Stimulated activated CD8-positive, alpha-beta memory T cell treated with anti-CD3 and anti-CD28 coated beads, Interleukin-15, amount 100 ng/mL, for 48 hours (primary cell): ENCODE data around the gene GIMAP7.
"Not testable (repeated sequence)": the region's sequence is repeated elsewhere in the genome, so short reads cannot be mapped to it uniquely, and the experiment has no call there.

ENCODE experiments used
- DNase-seq, 2 donors: peaks; one replicate each; pipeline ENCODE4 v3.0.0-alpha.2; 2020; ENCODE audit warnings: low read depth in 2 of 2

GIMAP7 gene

DNA sequence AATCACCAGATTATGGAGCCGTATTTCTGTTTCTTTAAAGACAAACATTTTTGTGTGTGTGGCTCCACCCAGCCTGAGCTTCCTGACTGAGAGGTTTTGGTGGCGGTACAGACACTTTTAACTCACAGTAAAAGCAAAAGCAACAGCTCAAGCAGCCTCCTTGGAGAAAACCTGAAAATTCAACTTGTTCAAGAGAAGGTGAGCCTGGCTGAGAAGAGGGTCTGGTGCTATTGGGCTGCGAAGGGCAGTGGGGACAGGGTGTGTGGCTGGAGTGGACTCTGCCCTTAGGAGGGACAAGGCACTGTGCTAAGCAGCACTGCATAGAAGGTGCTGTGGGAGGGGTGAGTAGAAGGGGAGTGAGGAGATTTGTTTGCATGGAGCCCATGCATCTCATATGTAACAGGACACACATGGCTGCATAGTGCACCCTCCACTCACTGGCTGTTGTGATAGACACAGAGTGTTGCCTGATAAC lies at the start of gene GIMAP7:
Gene GIMAP7, plus strand, starts transcription at position 125 of the 475 bp plus-strand sequence. CDS start 5,103 bp downstream, outside the sequence.
- no peak for DNase-seq

DNA sequence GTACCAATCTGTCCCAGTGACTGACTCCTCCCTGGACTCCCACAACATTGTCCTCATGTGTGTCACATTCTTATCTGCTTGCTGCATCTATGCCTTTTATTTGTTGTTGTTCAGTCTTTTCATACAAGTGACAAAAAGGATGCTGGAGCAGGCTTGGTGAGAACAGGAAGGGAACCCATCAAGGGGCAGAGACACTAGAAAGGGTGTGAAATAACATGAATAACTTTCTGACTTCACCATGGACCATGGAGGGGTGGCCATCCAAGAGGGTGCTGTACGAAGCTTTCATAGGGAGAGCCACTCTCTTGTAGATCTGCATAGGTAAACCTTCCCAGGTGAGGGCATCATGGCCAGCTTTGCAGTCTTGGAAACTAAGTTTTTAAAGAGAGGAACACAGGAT lies 49.7 kb upstream of the GIMAP7 start:
- no peak for DNase-seq

DNA sequence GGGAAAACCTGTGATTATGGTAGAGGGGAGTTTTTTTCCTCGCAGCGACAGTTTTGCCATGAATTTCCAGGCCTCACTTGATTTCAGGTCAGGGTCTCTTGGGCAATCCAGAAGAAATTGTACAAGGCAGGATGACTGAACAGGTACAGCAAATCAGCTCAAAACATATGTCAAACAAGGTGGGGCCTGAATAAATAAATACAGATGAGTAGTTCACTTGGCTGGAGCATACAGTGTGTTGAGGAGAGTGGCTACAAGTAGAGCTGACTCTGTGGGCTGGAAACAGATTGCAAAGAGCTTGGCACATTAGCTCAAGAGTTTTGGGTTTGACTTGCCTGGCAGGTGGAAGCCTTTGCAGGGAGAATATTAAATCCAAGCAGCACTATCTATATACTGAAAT lies 49.3 kb upstream of the GIMAP7 start:
- DNase-seq: no peak

DNA sequence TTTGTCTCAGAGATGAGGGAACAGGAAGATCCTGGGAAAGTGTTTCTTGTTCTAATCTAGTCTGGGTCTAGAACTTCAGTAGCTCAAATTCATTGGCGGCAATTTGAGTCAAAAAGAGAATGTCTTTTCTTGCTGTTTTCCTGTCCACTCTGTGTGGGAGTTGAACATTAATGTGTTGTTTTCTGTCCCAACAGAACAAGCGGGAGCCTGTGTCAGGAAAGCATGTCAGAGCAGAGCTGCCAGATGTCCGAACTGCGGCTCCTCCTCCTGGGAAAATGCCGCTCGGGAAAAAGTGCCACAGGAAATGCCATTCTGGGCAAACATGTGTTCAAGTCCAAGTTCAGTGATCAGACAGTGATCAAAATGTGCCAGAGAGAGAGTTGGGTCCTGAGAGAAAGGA lies 48.2 kb upstream of the GIMAP7 start:
- no peak for DNase-seq

DNA sequence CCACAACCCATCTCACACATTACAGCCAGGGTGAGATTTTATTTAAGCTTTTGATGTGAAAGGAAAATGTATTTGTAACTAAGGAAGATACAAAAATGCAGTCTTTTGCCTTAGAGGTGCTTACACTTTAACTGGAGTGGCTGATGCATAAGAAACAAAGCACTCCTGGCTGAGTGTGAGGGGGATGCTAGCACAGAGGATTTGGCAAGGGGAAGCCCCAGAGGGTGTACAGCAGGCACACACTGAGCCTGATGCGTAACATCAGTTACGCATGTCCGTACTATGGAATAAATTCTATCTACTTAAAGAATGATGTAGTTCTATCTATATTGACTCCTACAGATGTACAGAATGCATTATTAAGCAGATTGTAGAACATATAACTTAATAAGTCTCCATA lies 46.4 kb upstream of the GIMAP7 start:
- DNase-seq: no peak

DNA sequence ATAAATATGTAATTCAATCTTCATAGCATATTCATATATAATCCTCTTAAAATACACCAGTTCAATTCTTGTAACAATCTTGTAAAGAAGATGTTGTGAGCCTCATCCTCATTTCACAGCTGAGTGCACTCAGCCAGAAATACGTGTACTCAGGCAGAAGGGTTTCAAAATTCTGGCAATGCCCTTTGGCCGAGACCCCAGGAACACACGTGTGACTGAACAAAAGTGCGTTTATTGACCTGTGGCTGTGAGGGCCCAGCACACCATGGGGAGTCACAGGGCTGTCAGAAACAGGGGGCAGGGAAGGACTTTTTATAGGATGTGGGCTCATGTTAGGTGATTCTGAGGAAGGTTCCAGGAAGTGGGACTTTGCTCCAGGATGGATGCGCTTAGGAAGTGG lies 42.8 kb upstream of the GIMAP7 start:
- DNase-seq: no peak

DNA sequence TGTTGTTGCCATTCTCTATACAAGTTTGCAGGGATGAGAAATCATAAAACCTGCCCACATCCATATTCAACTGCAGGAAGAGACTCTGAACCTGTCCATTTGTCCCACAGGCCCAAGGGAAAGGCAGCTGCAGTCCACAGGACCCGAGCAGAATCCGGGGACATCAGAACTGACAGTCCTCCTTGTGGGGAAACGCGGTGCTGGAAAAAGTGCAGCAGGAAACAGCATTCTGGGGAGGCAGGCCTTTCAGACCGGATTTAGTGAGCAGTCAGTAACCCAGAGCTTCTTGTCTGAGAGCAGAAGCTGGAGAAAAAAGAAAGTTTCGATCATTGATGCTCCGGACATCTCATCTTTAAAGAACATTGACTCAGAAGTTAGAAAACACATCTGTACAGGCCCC lies 40.8 kb upstream of the GIMAP7 start:
- DNase-seq: no peak

DNA sequence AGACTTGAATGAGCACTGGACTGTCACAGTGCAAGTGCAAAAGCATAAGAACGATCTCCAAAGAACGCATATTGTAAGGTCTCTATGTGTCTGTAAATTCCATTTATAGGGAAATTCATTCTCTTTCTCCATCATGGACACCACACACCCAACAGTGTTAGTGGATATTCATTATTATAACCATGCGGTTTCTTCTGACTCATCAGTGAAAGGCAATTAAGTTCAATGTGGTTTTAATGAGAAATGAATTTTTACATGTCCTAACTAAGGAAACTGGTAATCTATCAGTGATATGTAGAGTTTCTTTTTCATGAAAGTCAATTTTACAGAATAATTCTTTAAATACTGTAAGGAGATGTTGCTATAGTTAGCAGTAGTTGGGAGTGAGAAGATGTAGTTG lies 38.4 kb upstream of the GIMAP7 start:
- DNase-seq: no peak

DNA sequence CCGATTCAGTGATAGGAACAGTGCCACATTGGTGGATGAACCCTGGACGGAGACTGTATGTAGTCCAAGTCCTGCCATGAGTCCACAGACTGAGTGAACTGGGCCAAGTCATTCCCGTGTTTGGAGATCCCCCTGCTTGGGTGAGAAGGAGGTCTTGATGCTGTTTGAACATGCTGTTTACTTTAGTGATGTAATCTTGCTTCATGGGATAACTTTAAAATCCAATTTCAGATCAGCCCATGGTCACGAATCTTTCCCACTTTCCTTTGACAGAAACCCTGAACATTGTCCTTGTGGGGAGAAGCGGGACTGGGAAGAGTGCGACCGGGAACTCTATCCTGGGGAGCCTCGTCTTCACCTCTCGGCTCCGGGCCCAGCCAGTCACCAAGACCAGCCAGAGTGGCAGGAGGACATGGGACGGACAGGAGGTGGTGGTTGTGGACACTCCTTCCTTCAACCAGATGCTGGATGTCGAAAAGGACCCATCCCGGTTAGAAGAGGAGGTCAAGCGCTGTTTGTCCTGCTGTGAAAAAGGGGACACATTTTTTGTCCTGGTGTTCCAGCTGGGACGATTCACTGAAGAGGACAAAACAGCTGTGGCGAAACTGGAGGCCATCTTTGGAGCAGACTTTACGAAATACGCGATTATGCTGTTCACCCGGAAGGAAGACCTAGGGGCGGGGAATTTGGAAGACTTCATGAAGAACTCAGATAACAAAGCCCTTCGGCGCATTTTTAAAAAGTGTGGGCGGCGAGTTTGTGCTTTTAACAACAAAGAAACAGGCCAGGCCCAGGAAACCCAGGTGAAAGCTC lies 37.6 kb upstream of the GIMAP7 start:
- DNase-seq: no peak

DNA sequence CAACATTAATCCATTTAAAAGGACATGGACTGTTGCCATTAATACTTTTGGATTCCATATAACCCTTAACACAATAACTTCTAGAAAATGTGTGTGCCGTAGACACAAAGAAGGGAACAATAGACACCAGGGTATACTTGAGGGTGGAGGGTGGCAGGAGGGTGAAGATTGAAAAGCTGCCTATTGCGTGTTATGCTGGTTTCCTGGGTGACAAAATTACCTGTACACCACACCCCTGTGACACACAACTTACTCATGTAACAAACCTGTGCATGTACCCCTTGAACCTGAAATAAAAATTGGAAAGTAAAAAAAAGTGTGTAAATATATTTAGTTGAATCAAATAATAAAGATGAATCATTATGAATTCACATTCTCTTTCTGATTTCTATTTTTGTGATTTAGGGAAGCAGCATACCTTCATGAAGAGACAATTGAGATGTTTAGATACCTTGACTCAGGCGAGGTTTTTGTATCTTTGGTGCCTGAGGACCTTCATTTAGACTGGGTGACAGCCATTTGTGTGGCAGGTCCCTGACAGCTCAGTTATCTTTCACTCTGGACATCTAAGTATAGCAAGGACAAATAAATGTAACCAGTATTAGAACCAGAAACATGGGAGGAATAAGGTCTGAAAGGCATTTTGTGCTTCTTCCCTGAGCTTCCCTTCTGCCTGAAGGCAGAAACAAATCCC lies 35.5 kb upstream of the GIMAP7 start:
- DNase-seq: no peak

DNA sequence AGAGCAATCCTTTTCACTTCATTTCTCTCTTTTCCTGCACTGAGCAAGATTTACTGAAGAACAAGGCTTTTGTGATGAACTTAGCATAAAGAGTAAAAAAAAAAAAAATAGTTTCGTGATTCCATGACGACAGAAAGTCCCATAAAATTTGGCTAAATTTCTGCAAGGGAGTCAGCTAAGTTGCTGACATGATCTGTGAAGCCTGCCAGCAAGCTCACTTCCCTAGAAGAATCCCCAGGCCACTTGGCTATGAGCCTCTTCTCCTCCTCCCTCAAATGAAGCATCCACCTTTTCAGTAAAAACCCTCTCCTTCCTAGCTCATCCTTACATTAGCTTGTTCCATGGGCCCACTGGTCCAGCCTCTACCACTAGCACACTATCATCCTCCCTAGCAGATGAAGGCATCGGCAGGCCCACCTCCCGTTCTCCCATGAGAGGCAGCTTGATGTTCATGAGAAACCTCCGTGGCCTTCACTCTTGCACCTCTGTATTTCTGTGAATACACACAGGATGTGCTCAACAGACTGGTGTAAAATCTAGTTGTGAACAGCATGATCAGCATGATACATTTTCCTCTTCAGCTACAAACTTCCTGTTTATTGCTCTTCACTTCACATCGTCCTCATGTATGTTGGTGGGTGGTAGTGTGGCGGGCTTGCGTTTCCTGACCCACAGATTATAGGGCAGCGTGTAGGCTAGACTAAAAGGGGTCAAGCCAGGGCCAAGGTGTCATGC lies 33.3 kb upstream of the GIMAP7 start:
- no peak for DNase-seq

DNA sequence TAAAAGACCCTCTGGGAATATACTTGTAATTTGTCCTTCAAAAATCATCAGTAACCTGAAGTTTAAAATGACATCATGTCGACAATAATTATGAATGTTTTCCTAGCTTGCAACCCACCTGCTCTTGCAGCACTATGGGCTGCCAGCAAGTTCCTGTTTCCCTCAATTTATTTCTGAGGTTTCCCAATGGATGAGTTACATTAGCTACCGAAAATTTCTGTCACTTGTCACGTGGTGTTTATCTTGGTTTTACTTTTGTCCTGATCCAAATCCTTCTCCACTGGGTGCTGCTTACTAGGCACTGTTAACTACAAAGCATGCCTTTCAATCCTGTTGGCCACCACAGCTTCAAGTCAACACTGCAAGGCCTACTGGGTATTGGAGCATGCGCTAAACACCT lies 32.8 kb upstream of the GIMAP7 start:
- no peak for DNase-seq

DNA sequence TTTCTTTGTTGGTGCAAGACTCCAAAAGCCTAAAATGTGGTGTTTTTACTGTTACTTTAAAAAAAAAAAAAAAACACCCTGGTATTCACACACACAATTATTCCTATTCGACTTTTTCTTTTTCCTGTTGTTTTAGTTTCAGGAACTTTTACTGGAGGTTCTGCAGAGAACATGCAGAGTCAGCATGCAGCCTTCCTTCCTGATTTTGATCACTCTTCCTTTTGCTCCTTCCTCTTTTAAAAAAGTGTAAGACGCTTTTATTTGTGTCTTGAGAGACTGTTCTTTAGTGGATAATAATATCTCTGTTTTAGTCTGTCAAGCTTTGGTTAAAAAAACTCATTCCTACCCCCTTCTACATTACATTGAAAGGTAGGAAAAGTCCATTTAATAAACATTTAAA lies 31.2 kb upstream of the GIMAP7 start:
- not testable (repeated sequence) for DNase-seq

DNA sequence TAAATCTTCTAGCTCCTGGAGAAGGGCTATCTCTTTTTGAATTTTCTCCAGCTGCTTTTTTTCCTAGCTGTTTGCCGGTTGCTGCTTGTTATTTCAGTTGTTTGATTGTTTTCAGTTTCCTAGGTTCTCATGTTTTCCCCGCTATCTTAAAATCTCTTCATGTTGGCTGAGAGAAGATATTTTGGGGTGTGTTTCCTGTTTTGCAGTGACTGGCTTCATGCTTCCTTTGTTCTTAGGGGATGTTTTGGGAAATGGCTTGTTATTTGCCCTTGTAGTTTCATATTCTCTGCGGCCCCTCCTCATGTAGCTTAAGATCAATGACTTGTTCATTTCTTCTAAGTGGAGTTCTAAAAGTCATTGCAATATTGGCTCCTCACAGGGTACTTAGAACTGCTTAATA lies 30.6 kb upstream of the GIMAP7 start:
- DNase-seq: not testable (repeated sequence)

DNA sequence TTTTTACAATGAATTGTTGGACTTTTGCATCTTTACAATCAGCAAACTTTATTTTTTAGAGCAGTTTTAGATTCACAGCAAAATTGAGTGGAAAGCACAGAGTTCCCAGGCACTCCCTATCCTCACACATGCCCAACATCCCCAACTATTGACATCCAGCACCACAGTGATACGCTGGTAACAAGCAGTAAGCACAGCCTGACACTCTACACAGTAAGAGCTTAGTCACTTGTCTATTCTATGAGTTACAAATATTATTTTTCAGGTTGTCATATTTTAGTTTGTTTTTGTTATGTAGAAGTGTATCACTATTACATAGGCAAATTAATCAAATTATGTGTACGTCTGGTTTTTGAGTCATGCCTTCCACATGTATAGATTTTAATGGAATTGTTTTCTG lies 27.0 kb upstream of the GIMAP7 start:
- DNase-seq: no peak

DNA sequence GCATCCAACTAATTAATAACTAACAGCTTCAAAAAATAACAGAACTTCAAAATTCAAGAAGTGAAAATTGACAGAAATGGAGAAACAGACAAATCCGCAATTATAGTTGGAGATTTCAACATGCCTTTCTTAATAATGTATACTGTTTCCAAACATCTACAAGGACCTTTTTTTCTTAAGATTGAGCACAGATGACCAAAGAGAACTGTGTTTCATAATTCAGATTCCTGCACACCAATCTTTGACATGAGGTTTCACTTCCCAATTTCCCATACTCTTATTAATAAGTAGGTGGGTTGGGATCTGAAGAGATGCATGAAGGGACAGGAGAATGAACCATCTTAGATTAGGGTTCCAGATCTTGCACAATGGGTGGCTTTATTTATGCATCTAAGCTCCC lies 24.9 kb upstream of the GIMAP7 start:
- no peak for DNase-seq

DNA sequence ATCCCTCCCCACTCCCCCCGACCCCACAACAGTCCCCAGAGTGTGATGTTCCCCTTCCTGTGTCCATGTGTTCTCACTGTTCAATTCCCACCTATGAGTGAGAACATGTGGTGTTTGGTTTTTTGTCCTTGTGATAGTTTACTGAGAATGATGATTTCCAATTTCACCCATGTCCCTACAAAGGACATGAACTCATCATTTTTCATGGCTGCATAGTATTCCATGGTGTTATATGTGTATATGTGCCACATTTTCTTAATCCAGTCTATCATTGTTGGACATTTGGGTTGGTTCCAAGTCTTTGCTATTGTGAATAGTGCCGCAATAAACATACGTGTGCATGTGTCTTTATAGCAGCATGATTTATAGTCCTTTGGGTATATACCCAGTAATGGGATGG lies 21.2 kb upstream of the GIMAP7 start:
- DNase-seq: not testable (repeated sequence)

DNA sequence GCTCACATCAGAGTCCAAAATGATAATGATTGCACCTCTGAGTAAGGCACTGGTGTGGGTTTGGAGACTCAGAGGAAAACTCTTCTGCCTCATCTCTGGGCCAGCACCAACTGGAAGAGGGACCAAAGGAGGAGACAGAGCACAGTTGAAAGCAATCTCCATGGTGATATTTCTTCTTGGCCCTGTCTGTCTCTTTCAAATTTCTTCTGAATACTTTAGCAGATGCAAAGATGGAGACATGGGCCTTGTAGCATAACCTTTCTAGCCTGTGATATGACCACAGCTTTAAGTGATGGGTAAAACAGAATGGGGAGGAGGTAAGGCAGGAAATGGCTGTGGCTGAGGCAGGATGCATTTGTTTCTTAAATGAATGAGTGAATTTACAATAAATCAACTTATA lies 12.2 kb upstream of the GIMAP7 start:
- DNase-seq: no peak

DNA sequence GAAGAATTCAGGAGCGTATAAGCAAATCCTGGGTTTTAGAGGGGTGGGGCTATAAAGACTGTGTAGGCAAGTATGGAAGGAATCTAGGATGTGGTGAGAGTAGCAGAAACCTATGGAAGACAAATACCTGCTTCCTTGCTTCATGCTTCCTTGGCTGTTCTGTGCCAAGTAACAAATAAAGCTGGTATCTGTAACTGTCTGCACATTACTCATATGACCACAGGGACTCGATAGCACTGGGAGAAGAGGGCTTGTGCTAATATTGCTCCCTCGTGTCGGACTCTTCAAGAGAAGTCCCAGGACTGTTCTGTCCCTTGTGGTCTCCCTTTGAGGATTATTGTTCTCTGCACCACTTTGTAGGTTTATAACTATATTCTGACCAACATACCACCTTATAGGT lies 11.5 kb upstream of the GIMAP7 start:
- no peak for DNase-seq

DNA sequence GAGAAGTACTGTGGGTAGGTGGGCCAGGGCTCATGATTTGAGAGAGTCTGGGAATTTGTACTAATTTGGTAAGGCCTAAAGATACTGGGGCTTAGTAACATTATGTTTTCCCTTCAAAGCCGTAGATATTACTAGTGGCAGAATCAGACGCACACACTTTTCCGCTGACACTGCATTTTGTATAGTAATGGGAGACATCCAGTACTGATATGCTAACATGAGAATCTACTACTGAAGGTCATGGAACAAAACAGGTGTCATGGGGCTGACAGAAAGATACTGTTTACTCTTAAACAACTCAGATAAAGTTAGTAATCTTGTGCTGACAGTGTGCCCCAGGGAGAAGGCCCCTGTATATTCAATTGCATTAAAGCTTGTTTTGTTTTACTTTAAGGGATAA lies 11.1 kb upstream of the GIMAP7 start:
- DNase-seq: no peak

DNA sequence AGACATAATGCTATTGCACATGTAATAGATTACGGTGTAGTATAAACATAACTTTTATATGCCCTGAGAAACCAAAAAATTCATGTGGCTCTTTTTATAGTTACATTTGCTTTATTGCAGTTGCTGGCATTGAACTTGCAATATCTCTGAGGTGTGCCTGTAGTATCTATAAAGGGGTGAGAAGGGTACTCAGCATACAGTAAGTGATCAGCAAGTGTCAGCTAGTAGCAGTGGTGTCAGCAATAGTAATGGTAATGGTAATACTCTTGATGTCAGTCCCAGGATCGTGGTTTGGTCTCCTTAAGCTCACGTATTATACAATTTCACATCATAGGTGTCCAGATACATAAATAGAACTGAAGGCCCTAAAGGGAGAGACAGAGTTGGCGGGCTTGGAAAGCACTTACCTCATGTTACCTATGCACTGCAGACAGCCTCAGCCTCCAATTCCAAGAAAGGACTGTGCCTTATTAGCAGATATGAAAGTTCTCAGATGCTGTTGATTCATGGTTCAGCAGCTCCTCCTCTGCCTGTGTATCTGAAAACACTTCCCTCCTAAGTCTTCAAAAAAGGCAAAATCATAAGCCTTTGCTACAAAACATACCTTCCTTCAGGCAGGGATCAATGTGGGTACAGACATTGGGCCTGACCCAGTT lies 6.6 kb upstream of the GIMAP7 start:
- DNase-seq: no peak

DNA sequence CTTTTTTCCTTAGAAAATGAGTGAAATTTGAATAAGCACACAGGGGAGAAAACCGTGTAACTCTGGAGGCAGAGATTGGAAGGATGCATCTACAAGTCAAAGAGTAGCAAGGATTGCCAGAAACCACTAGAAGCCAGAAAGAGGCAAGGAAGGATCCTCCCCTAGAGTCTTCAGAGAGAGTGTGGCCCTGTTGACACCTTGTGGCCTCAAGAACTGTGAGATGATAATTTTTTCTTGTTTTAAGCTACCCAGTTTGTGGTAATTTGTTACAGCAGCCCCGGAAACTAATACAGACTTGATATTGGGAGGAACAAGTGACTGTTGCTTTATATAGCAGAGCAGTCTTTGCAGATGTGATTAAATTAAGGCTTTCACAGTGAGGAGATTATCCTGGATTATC lies 3.6 kb upstream of the GIMAP7 start:
- no peak for DNase-seq
